ENCODE data around the gene PXMP4.
"Not testable (repeated sequence)": the region's sequence is repeated elsewhere in the genome, so short reads cannot be mapped to it uniquely, and the experiment has no call there.

PXMP4 gene

DNA sequence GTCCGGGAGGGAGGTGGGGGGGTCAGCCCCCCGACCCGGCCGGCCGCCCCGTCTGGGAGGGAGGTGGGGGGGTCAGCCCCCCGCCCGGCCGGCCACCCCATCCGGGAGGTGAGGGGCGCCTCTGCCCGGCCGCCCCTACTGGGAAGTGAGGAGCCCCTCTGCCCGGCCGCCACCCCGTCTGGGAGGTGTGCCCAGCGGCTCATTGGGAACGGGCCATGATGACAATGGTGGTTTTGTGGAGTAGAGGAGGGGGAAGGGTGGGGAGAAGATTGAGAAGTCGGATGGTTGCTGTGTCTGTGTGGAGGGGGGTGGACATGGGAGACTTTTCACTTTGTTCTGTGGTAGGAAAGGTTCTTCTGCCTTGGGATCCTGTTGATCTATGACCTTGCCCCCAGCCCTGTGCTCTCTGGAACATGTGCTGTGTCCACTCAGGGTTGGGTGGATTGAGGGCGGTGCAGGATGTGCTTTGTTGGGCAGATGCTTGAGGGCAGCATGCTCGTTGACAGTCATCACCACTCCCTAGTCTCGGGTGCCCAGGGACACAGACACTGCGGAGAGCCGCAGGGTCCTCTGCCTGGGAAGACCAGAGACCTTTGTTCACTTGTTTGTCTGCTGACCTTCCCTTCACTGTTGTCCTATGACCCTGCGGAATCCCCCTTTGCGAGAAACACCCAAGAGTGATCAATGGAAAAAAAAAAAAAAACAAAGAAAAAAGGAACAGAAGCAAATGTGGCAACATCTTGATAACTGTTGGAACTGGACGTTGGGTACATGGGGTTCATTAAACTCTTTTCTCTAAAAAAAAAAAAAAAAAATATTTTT, 18.3 kb downstream of the PXMP4 start:
- no peak for DNase-seq

DNA sequence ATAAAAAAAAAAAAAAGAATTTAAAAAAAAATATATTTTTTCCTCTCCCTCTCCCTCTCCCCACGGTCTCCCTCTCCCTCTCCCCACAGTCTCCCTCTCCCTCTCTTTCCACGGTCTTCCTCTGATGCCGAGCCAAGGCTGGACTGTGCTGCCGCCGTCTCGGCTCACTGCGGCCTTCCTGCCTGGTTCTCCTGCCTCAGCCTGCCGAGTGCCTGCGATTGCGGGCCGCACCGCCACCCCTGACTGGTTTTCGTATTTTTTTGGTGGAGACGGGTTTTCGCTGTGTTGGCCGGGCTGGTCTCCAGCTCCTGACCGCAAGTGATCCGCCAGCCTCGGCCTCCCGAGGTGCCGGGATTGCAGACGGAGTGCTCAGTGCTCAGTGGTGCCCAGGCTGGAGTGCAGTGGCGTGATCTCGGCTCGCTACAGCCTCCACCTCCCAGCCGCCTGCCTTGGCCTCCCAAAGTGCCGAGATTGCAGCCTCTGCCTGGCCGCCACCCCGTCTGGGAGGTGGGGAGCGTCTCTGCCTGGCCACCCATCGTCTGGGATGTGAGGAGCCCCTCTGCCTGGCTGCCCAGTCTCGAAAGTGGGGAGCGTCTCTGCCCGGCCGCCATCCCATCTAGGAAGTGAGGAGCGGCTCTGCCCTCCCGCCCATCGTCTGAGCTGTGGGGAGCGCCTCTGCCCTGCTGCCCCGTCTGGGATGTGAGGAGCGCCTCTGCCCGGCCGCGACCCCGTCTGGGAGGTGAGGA, 19.2 kb downstream of the PXMP4 start:
- not testable (repeated sequence) for DNase-seq

DNA sequence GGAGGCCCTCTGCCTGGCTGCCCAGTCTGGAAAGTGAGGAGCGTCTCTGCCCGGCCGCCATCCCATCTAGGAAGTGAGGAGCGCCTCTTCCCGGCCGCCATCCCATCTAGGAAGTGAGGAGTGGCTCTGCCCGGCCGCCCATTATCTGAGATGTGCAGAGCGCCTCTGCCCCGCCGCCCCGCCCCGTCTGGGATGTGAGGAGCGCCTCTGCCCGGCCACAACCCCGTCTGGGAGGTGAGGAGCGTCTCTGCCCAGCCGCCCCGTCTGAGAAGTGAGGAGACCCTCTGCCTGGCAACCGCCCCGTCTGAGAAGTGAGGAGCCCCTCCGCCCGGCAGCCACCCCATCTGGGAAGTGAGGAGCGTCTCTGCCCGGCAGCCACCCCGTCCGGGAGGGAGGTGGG, 21.1 kb downstream of the PXMP4 start:
- not testable (repeated sequence) for DNase-seq

DNA sequence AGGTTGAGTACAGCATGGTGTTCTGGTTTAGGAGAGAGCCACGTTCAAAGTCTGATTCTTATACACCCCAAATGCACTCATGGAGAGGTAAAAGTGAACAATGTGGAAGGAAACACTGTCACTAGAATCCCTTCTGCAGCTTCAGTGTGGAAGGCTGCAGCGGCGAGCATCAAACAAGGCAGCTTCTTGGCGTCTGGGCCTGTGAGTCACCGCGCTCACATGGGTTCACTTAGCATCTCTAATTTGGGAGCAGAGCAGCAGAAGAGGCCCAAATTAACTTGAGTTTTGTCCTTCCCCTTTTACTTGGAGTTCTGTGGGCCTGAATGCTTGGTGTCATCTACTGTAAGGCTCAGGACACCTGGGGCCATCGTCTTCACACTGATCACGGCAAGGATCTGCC, 23.0 kb downstream of the PXMP4 start:
- no peak for DNase-seq

DNA sequence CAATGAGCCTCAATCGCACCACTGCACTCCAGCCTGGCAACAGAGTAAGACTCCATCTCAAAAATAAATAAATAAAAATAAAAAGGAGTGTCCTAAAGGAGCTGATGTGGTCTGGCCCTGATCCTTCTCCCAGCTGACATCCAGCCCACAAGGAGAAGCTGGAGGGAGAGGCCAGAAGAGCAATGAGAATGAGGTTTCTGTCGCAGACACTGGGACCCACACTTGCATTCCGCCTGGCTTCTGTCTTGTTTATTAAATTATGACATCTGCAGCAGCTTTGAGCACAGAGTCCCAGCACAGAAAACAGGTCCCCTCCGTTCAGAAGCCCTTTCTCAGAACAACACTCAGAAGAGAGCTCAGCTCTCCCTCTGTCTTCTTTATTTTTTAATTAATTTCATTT, 23.7 kb downstream of the PXMP4 start:
- no peak for DNase-seq

- no peak for DNase-seq
Measured at GRCh38 chr20:33694639-33695012, 25.5 kb downstream of the PXMP4 start.

- DNase-seq = no peak
Measured at GRCh38 chr20:33693741-33694638, 26.1 kb downstream of the PXMP4 start.

GRCh38 chr20:33693289-33693688, 26.8 kb downstream of the PXMP4 start:
- no peak for DNase-seq

GRCh38 chr20:33689973-33690372, 30.1 kb downstream of the PXMP4 start:
- DNase-seq = no peak

DNA sequence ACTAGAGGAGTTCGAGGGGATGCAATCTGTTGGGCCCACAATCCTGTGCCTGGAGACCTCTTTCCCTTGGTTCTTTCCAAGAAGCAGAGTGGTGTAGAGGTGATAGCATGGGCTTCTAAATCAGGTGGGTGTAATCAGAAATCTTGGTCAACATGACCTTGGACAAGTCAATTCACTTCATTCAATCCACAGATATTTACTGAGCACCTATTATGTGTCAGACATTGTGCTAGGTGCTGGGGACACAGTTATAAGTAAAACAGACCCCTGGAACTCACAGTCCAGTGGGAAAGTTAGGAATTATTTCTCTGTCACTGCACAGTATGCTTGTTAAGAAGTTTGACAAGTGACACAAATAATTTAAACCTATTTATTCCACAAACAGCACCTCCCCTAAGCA, 30.6 kb downstream of the PXMP4 start:
- no peak for DNase-seq

GRCh38 chr20:33688938-33689424, 31.1 kb downstream of the PXMP4 start:
- no peak for DNase-seq

DNA sequence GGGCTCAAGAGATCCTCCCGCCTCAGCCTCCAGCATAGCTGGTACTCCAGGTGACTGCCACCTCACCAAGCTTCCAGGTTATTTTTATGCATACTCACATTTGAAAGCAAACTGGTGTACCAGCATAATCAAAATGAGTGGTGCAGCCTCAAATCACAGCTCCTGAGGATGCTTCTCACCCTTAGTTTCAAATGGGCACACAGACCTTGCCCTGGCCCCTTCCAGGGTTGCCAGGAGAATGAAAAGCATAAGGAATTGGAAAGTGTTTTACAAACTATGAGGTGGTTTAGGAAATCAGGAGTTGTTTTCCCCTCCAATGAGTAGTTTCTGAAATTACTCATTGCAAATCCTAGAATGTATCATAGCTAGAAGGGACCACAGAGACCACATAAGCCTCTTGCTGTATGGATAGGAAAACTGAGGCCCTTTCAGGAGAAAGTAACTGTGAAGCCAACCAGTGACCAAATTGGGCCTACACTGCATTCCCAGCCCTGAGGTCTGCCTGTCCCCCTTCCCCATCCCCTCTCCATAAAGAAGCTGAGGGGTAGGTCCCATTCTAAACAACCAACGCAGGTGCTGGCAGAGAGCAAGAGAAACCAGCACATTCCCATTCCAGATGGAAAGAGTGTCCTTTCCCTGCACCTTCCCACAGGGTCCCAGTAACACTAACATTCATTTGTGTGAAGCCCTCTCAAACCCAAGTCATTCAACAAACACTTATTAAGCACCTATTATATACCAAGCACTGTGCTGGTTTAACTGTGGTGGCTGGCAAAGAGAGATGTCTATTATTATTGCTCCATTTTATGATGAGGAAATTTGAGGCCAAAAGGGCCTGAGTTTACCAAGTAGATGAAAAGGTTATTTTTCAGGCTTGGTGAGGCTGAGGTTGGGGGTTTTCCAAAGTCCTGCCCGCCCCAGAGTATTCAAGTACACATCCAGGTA, 31.8 kb downstream of the PXMP4 start:
- no peak for DNase-seq

DNA sequence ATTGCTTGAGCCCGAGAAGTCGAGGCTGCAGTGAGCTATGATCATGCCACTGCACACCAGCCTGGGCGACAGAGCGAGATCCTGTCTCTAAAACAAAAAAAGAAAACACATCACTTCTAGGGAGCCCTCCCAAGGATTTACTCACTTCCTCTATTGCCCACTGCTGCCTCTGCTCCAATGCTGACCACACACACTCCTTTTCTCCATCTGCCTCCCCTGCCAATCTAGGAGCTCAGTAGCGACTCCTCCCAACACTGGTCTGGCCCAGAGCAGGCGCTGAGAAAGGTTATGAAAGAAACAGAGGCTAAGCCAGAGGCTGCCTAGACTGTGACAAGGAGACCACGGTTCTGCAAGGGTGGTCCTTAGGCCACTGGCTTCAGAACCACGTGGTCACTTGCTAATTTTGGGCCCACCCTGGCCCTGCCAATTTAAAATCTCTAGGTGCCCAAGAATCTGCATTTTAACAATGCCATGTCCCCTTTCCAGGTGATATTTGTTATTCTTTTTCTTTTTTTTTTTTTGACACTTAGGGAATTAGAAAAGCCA, 32.7 kb downstream of the PXMP4 start:
- no peak for DNase-seq

DNA sequence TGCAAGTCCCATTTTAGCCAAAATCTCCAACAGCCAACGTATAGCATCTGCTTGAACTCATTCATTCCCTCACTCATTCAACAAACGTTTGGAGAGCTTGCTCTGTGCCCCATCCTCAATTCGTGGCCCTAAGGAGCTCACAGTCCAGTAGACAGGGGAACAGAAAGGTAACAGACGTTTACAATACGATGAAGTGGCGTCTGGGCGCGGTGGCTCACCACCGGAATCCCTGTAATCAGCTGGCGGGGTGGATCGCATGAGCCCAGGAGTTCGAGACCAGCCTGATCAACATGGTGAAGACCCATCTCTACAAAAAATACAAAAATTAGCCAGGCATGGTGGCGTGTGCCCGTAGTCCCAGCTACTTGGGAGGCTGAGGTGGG, 33.1 kb downstream of the PXMP4 start:
- DNase-seq = no peak

- peak; percentile 71 for DNase-seq
Measured at GRCh38 chr20:33686100-33686983, 33.8 kb downstream of the PXMP4 start, which contains the start of gene E2F1. E2F1 (minus strand) TSS chr20:33686385; CDS start chr20:33686264, 121 bp downstream.

- no peak for DNase-seq
Measured at GRCh38 chr20:33685328-33686099, 34.6 kb downstream of the PXMP4 start.

- peak; percentile 23 for DNase-seq
Measured at GRCh38 chr20:33684533-33685327, 35.4 kb downstream of the PXMP4 start.

DNA sequence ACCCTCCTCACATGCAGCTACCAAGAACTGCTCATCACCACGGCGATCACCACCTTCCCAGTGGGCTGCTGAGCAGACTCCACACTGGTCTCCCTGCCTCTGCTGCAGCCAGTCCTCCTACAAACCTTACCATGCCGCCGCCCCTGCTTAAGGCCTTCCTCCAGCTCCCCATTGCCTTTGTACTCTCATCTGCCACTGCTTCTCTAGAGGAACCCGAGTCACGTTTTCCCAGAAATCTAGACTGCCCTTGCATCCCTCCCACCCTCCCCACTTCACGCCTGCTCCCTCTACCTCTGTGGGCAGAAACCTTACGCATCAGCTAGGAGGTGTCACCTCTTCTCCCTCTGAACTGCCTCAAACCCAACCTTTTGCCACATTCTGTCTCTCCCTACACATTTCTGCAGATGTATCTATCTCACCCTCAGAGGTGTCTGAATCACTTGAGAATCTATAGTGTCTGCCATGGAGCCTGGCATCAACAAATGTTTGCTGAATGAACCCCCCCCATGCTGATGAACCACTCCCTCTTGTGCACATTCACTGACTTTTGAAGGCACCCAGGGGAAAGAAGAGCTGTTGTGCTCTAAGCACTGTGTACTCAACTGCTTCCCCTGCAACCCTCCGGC, 38.3 kb downstream of the PXMP4 start:
- no peak for DNase-seq
